ENCODE measurements around the gene DNAJA3.

GRCh38 chr16:4385066-4385788, 40.4 kb upstream of the DNAJA3 start:
- TF ChIP-seq CTCF (IDR thresholded peaks at IDR 0.05) (no peak), EP300 (IDR thresholded peaks at IDR 0.05) (no peak)

All from upper lobe of left lung (tissue), 4 donors.